Endothelial cell of umbilical vein (primary cell): ENCODE results near the gene RXFP1. TPM values are rescaled to one million over a fixed set of nuclear protein-coding genes. Genes with fewer than 3 reads are reported as not detected.

Experiments
- BruUV-seq: library from RNA; stranded (reverse); fragments of 400-500 nt; replicated peaks from 2 replicates; lab custom pipeline; 2021; lab: Mats Ljungman, UMichigan
- CTCF ChIA-PET: fragments of 300-600, 350-600 bp; sonication (Branson Sonifier 250); formaldehyde crosslinking; loops from one replicate; lab custom pipeline; 2021; ENCODE audit warnings: antibody characterized with exemption, inconsistent platforms; lab: Charles Lee
- POLR2A ChIA-PET: fragments of 300-600, 350-600 bp; sonication (Branson Sonifier 250); formaldehyde crosslinking; loops from one replicate; lab custom pipeline; 2021; ENCODE audit warnings: antibody characterized with exemption, inconsistent platforms; lab: Charles Lee
- DNase-seq: peaks from one replicate; pipeline ENCODE4 v3.0.0-alpha.2; 2011; ENCODE audit warnings: low read depth, low spot score
- FAIRE-seq: peaks from 2 replicates; lab custom pipeline; 2011; peaks lifted over from hg19 to GRCh38; lab: Jason Lieb, UNC
- H2AFZ ChIP-seq: 2 replicates; pipeline ENCODE4 v1.6.0; 2012; ENCODE audit warnings: low read depth, low read length, control low read depth, inconsistent platforms
- H3K27ac ChIP-seq: 2 replicates; pipeline ENCODE4 v1.5.1; 2011; ENCODE audit warnings: low read depth, mild to moderate bottlenecking, control low read depth, low read length, moderate library complexity; ENCODE audit not compliant: insufficient read depth
- H3K27me3 ChIP-seq, 2 experiments: 2 replicates each; pipeline versions ENCODE4 v1.6.0 to v1.6.1; 2011; ENCODE audit warnings: low read length in 2 of 2, mixed read lengths in 1 of 2; ENCODE audit not compliant: control insufficient read depth in 2 of 2, insufficient read depth in 2 of 2
- H3K36me3 ChIP-seq, 2 experiments: 2 replicates in 1 of 2; 3 replicates in 1 of 2; pipeline ENCODE4 v1.5.1; 2011; ENCODE audit warnings: low read length in 2 of 2, mild to moderate bottlenecking in 1 of 2, moderate library complexity in 1 of 2; ENCODE audit not compliant: control insufficient read depth in 2 of 2, insufficient read depth in 2 of 2; ENCODE audit errors: extremely low read depth in 1 of 2
- H3K4me1 ChIP-seq: 3 replicates; pipeline ENCODE4 v1.5.1; 2011; ENCODE audit warnings: mild to moderate bottlenecking, low read length; ENCODE audit not compliant: control insufficient read depth, insufficient read depth; ENCODE audit errors: extremely low read depth
- H3K4me2 ChIP-seq: 2 replicates; pipeline ENCODE4 v1.6.1; 2011; ENCODE audit warnings: low read length, control low read depth, mixed read lengths; ENCODE audit not compliant: insufficient read depth
- H3K4me3 ChIP-seq, 3 experiments: fragments of 200-600 bp in 1 of 3; sonication (generic), shearing (Covaris generic) in 1 of 3; replicated peaks in 1 of 3; 2 replicates each; pipeline ENCODE4 v1.5.1; 2011 to 2016; ENCODE audit warnings: control low read depth in 3 of 3, low read length in 3 of 3, mild to moderate bottlenecking in 2 of 3, inconsistent platforms in 1 of 3, low read depth in 1 of 3, moderate library complexity in 1 of 3; ENCODE audit not compliant: insufficient read depth in 1 of 3
- H3K79me2 ChIP-seq: 2 replicates; pipeline ENCODE4 v1.6.0; 2012; ENCODE audit warnings: low read length, inconsistent platforms; ENCODE audit not compliant: control insufficient read depth, insufficient read depth
- H3K9ac ChIP-seq: replicated peaks from 2 replicates; pipeline ENCODE3; 2011; ENCODE audit warnings: low read length, control low read depth; ENCODE audit not compliant: insufficient read depth; ENCODE audit errors: extremely low read depth
- H3K9me1 ChIP-seq: replicated peaks from 3 replicates; pipeline ENCODE4 v1.6.0; 2011; ENCODE audit warnings: mild to moderate bottlenecking, low read length; ENCODE audit not compliant: control insufficient read depth, insufficient read depth; ENCODE audit errors: extremely low read depth
- H3K9me3 ChIP-seq: replicated peaks from 2 replicates; pipeline ENCODE4 v1.5.1; 2012; ENCODE audit warnings: low read length, inconsistent platforms; ENCODE audit not compliant: control insufficient read depth, insufficient read depth
- H4K20me1 ChIP-seq: replicated peaks from 2 replicates; pipeline ENCODE3; 2011; ENCODE audit warnings: mild to moderate bottlenecking, low read length; ENCODE audit not compliant: control insufficient read depth, insufficient read depth; ENCODE audit errors: extremely low read depth
- GATA2 ChIP-seq: IDR thresholded peaks from 2 replicates; pipeline ENCODE4 v1.7.0; 2011; ENCODE audit warnings: low read depth, mild to moderate bottlenecking, moderate library complexity, mixed read lengths, low read length; ENCODE audit not compliant: insufficient read length, insufficient read depth
- JUN ChIP-seq: IDR thresholded peaks from 2 replicates; pipeline ENCODE4 v1.6.1; 2011; ENCODE audit warnings: borderline replicate concordance, low read depth; ENCODE audit not compliant: insufficient read length, insufficient read depth
- dilution Hi-C: fragments of 300-500 bp; cut with MboI; formaldehyde crosslinking; loops from one replicate; pipeline ENCODE4 v1.15.0; 2019; ENCODE audit warnings: low sequenced_read_pairs; ENCODE audit not compliant: extremely low pct_ligation_motif_present
- intact Hi-C: fragments of 100-400 bp; cut with micrococcal nuclease; formaldehyde crosslinking; loops from one replicate; pipeline ENCODE4 v1.10.0; 2022
- polyA plus RNA-seq, 4 experiments: library from polyadenylated mRNA; depleted of rRNA in 3 of 4; stranded (reverse) in 3 of 4; unstranded in 1 of 4; fragments of >200 nt; gene quantifications; 2 replicates each; pipeline versions ENCODE4 v1.2.1 to v1.2.3, GENCODE V29; 2011 to 2012; ENCODE audit warnings: missing spikeins in 1 of 4
- total RNA-seq: library from RNA; stranded (reverse); gene quantifications from 2 replicates; pipeline ENCODE4 v1.2.3, GENCODE V29; 2021
- TF ChIP-seq, protein P1 (sequence below), 2 donors: IDR thresholded peaks; 1 replicate in 1 of 2; 2 replicates in 1 of 2; pipeline ENCODE4 v1.5.1; 2011; ENCODE audit warnings: low read length in 2 of 2, mild to moderate bottlenecking in 2 of 2, moderate library complexity in 2 of 2, control low read depth in 1 of 2, inconsistent platforms in 1 of 2, low read depth in 1 of 2; ENCODE audit not compliant: insufficient read depth in 1 of 2; ENCODE audit errors: extremely low read depth in 1 of 2
- TF ChIP-seq, protein P2 (sequence below): IDR thresholded peaks from 2 replicates; pipeline ENCODE4 v1.6.1; 2011; ENCODE audit not compliant: insufficient read depth, insufficient read length

RXFP1 gene
- total and polyA plus RNA-seq, 2 donors (not counting 3 experiments of a cell fraction or from before 2014, with no cell fraction given), result not detected

DNA sequence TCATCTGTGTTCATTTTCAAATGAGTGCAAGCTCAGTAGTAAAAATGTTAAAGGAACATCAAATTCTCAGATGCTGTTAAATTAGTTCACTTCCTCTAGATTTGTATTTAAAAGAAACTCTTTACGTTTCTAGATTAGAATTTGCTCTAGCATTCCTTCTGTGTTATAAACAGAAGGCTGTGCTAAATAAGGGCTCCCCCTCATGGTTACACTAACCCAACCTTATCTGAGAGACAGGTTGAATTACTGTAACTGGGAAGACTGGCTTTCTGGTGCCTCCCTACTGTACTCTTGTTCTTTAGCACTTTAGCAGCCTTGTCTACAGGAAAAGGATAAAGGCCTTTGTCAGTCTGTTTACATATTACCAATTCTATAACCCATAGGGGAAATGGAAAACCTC is 56.8 kb downstream of the RXFP1 start:
- dilution Hi-C loops, result no loop called here
- no peaks in the 10 kb centered on the region for H3K9me3 ChIP-seq
- H3K4me1 ChIP-seq, result no peaks in the 10 kb centered on the region
- DNase-seq (peak; percentile 52), FAIRE-seq (no peak)
- H3K9ac ChIP-seq, result no peak overlapping the region
- intact Hi-C loops, result loop anchor here (1.0 kb wide), 2 partner anchors 82 to 318 kb away; no protein-coding TSS in a partner anchor
- no peak overlapping the region for H2AFZ ChIP-seq
- no peaks in the 10 kb centered on the region for H3K27me3 ChIP-seq
- H3K79me2 ChIP-seq, result no peaks in the 10 kb centered on the region
- no peak overlapping the region for H3K27ac ChIP-seq
- no peaks in the 10 kb centered on the region for H4K20me1 ChIP-seq
- H3K4me2 ChIP-seq, result no peak overlapping the region
- H3K36me3 ChIP-seq, result no peaks in the 10 kb centered on the region
- CTCF ChIA-PET, result interaction anchor here (0.8 kb wide), 2 partner anchors 82 to 319 kb away, joined by 5 to 7 read pairs; no protein-coding TSS in a partner anchor
- no peaks in the 10 kb centered on the region for H3K9me1 ChIP-seq
- BruUV-seq, result no TSS peak
- TF ChIP-seq, protein P1, sequence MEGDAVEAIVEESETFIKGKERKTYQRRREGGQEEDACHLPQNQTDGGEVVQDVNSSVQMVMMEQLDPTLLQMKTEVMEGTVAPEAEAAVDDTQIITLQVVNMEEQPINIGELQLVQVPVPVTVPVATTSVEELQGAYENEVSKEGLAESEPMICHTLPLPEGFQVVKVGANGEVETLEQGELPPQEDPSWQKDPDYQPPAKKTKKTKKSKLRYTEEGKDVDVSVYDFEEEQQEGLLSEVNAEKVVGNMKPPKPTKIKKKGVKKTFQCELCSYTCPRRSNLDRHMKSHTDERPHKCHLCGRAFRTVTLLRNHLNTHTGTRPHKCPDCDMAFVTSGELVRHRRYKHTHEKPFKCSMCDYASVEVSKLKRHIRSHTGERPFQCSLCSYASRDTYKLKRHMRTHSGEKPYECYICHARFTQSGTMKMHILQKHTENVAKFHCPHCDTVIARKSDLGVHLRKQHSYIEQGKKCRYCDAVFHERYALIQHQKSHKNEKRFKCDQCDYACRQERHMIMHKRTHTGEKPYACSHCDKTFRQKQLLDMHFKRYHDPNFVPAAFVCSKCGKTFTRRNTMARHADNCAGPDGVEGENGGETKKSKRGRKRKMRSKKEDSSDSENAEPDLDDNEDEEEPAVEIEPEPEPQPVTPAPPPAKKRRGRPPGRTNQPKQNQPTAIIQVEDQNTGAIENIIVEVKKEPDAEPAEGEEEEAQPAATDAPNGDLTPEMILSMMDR (IDR thresholded peaks at IDR 0.05; ENCODE audit: extremely low read depth in 1 of 2, insufficient read depth in 1 of 2, low read depth in 1 of 2, low read length in 2 of 2), result peak; percentile 27 to 45
- TF ChIP-seq GATA2, result no peak
- no peak overlapping the region for H3K4me3 ChIP-seq
- POLR2A ChIA-PET, result no interaction called here

DNA sequence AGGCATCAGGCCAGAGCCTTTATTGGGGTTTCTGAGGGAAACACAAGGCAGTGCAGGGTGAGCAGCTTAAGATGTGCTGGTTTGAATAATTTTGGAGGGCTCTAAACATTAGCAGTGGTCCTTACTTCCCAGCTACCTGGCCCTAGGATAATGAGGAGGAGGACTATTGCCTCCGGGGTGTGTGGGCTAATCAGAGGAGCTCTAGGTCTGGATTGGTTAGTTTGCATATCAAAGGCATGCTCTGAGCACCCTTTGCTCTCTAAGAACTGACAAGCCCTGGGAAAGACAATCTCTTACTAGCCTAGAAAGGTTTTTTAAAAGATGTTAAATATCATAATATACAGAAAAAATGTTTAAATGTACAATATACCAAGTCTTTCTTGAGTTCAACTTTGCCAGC is 58.4 kb downstream of the RXFP1 start:
- no peak overlapping the region for H3K4me2 ChIP-seq
- no peak for DNase-seq
- no peaks in the 10 kb centered on the region for H3K27me3 ChIP-seq
- H3K4me3 ChIP-seq, result no peak overlapping the region
- no peaks in the 10 kb centered on the region for H4K20me1 ChIP-seq
- POLR2A ChIA-PET, result no interaction called here
- intact Hi-C loops, result no loop called here
- no peaks in the 10 kb centered on the region for H3K4me1 ChIP-seq
- H3K9me3 ChIP-seq, result no peaks in the 10 kb centered on the region
- CTCF ChIA-PET, result interaction anchor here (0.9 to 2.2 kb wide), 5 partner anchors 10 to 324 kb away, joined by 3 to 8 read pairs (median 3); no protein-coding TSS in a partner anchor
- no peak overlapping the region for H2AFZ ChIP-seq
- BruUV-seq, result no TSS peak
- dilution Hi-C loops, result no loop called here
- H3K9ac ChIP-seq, result no peak overlapping the region
- no peaks in the 10 kb centered on the region for H3K79me2 ChIP-seq
- H3K36me3 ChIP-seq, result no peaks in the 10 kb centered on the region
- TF ChIP-seq JUN, result no peak
- TF ChIP-seq, protein P2, sequence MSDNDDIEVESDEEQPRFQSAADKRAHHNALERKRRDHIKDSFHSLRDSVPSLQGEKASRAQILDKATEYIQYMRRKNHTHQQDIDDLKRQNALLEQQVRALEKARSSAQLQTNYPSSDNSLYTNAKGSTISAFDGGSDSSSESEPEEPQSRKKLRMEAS, result no peak
- no peaks in the 10 kb centered on the region for H3K9me1 ChIP-seq
- no peak overlapping the region for H3K27ac ChIP-seq
- FAIRE-seq, result no peak
